WTC11 (cell line): ENCODE data around the gene TACC2. TPM values are rescaled to one million over a fixed set of nuclear protein-coding genes. Genes with fewer than 3 reads are reported as not detected.

Source experiments
- ATAC-seq: fragments of 200-7000 bp; cut with Tn5 transposase; 2 replicates; pipeline ENCODE4 v1.10.0; 2021; ENCODE audit warnings: mild to moderate bottlenecking, moderate library complexity
- CTCF ChIA-PET: fragments of 300-600 bp; sonication (Branson Sonifier 250); formaldehyde crosslinking; loops from one replicate; lab custom pipeline; 2021; ENCODE audit warnings: antibody characterized with exemption; lab: Charles Lee
- POLR2A ChIA-PET: fragments of 350-600 bp; sonication (Branson Sonifier 250); formaldehyde crosslinking; loops from one replicate; lab custom pipeline; 2021; ENCODE audit warnings: antibody characterized with exemption; lab: Charles Lee
- DNase-seq: peaks from one replicate; pipeline ENCODE4 v3.0.0; 2021; ENCODE audit warnings: low spot score
- H3K27ac Mint-ChIP-seq: 2 replicates; pipeline ENCODE4 v1.8.0; 2021; ENCODE audit warnings: mixed read lengths
- H3K27me3 Mint-ChIP-seq: 2 replicates; pipeline ENCODE4 v1.8.0; 2021; ENCODE audit warnings: low read depth, mild to moderate bottlenecking, moderate library complexity, mixed read lengths
- H3K36me3 Mint-ChIP-seq: 2 replicates; pipeline ENCODE4 v1.8.0; 2021; ENCODE audit warnings: mixed read lengths
- H3K4me1 Mint-ChIP-seq: 2 replicates; pipeline ENCODE4 v1.8.0; 2022; ENCODE audit warnings: mixed read lengths
- H3K4me3 Mint-ChIP-seq: 2 replicates; pipeline ENCODE4 v1.8.0; 2021; ENCODE audit warnings: mild to moderate bottlenecking, moderate library complexity, mixed read lengths
- H3K9me3 Mint-ChIP-seq: 2 replicates; pipeline ENCODE4 v1.8.0; 2021; ENCODE audit warnings: mixed read lengths
- ESRRA ChIP-seq: sonication (generic); formaldehyde crosslinking; IDR thresholded peaks from 2 replicates; pipeline ENCODE4 v1.8.1; 2022; ENCODE audit warnings: mild to moderate bottlenecking, missing genetic modification reagents, borderline replicate concordance
- GABPB1 ChIP-seq: sonication (generic); formaldehyde crosslinking; IDR thresholded peaks from 2 replicates; pipeline ENCODE4 v1.8.1; 2023; ENCODE audit warnings: mild to moderate bottlenecking, missing genetic modification reagents
- KAT7 ChIP-seq: sonication (generic); formaldehyde crosslinking; IDR thresholded peaks from 2 replicates; pipeline ENCODE4 v1.8.1; 2023; ENCODE audit warnings: missing genetic modification reagents, mild to moderate bottlenecking, borderline replicate concordance
- NR2C2 ChIP-seq: sonication (generic); formaldehyde crosslinking; IDR thresholded peaks from 2 replicates; pipeline ENCODE4 v1.8.0; 2022; ENCODE audit warnings: mild to moderate bottlenecking, missing genetic modification reagents
- total RNA-seq: library from RNA; stranded (reverse); gene quantifications from 3 replicates; pipeline ENCODE4 v1.2.3, GENCODE V29; 2021
- TF ChIP-seq, protein P1 (sequence below): sonication (generic); formaldehyde crosslinking; IDR thresholded peaks from 2 replicates; pipeline ENCODE4 v1.8.0; 2022; ENCODE audit warnings: mild to moderate bottlenecking, missing genetic modification reagents

Gene TACC2
- total RNA-seq, 1 experiment from 2014 or later = 28.9 TPM

DNA sequence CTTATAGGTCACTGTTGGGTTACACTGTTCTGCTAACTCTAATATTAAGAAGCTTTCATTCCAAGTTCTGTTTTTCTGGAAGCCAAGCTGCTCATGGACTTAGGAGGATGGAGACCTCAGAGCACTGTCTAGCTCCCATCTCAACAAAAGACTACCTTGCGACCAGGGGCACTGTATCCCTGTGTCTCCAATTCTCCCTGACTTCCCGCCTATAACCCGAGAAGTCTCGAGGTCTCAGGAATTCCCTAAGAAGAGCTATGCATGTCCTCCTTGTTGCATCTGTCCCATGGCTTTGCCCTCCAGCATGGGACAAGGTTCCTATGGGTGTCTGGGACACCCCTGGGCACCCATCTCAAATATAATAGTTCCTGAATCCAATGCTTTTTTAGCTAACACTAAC lies 313.4 kb downstream of the TACC2 start:
- POLR2A ChIA-PET = no interaction called here
- Mint-ChIP-seq H3K27ac (no peak overlapping the region), H3K27me3 (no peaks in the 10 kb centered on the region), H3K4me1 (peaks cover 14% of the 10 kb centered on the region), H3K36me3 (peaks cover 6% of the 10 kb centered on the region; the same call in 1 of the 2 replicates), H3K9me3 (peaks cover 12% of the 10 kb centered on the region), H3K4me3 (no peak overlapping the region)
- DNase-seq (no peak), ATAC-seq (no peak)
- CTCF ChIA-PET = interaction anchor here (0.8 to 1.9 kb wide), 5 partner anchors 22 to 264 kb away, joined by 3 to 5 read pairs (median 5); no protein-coding TSS in a partner anchor
- TF ChIP-seq ESRRA = no peak
- TF ChIP-seq, protein P1, sequence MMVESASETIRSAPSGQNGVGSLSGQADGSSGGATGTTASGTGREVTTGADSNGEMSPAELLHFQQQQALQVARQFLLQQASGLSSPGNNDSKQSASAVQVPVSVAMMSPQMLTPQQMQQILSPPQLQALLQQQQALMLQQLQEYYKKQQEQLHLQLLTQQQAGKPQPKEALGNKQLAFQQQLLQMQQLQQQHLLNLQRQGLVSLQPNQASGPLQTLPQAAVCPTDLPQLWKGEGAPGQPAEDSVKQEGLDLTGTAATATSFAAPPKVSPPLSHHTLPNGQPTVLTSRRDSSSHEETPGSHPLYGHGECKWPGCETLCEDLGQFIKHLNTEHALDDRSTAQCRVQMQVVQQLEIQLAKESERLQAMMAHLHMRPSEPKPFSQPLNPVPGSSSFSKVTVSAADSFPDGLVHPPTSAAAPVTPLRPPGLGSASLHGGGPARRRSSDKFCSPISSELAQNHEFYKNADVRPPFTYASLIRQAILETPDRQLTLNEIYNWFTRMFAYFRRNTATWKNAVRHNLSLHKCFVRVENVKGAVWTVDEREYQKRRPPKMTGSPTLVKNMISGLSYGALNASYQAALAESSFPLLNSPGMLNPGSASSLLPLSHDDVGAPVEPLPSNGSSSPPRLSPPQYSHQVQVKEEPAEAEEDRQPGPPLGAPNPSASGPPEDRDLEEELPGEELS (CRISPR knock-in tag) = no peak

DNA sequence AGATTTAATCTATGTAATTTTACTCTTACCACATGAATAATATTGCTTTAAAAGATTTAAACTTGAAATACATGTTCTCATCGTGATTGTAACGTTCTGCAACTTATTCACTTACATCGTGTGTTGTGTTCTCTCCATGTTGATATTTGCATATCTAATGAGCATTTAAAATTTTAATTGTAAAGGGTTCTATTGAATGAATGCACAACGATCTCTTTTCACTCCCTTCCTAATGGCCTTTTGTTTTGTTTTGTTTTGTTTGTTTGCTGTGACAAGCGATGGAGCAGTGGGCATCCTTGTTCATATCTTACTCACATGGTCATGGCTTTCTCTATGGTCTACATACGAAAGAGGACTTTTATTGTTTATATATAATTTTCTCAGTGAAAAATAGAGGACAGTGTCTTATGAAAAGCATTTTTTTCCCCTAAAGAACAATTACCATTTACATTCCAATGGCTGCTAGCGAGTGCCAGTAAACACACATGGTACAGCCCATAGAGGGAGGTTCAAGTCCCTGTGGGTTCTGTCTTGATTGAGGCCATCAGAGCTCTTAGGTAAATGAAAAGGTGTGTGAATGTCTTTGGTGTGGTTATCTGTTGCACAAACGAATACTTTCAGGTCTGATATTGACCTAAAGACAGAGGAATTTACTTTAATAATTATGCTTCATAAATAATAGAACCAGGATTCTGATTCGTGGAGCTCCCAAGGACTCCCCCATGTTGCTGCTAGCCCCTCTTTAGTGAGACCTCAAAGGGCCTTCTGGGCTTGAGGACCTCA lies 314.5 kb downstream of the TACC2 start:
- no peak overlapping the region for H3K4me3 Mint-ChIP-seq
- H3K9me3 Mint-ChIP-seq = peaks cover 12% of the 10 kb centered on the region
- ChIA-PET POLR2A (no interaction called here), CTCF (interaction anchor here (0.8 to 1.4 kb wide), 3 partner anchors 39 to 262 kb away, joined by 3 to 5 read pairs (median 3); no protein-coding TSS in a partner anchor)
- peaks cover 20% of the 10 kb centered on the region for H3K4me1 Mint-ChIP-seq
- no peak for ATAC-seq
- H3K36me3 Mint-ChIP-seq = peaks cover 6% of the 10 kb centered on the region; the same call in 1 of the 2 replicates
- no peaks in the 10 kb centered on the region for H3K27me3 Mint-ChIP-seq
- no peak overlapping the region for H3K27ac Mint-ChIP-seq
- no peak for TF ChIP-seq KAT7 (CRISPR knock-in tag)
- TF ChIP-seq NR2C2 = no peak
- TF ChIP-seq GABPB1 (CRISPR knock-in tag) = no peak
- no peak for DNase-seq

Other genes starting within 250 kb of the TACC2 start
- 20.5 to 23.8 TPM (median 22.6 TPM) in 3 replicates for gene ATE1, start 61.1 kb upstream of the TACC2 start, total RNA-seq
- gene NSMCE4A, start 13.9 kb upstream of the TACC2 start, total RNA-seq = 61.8 to 64.9 TPM (median 64.4 TPM) in 3 replicates